Astrocyte (in vitro differentiated cells and primary cell): Measurements from ENCODE around the gene MEMO1. TPM values are rescaled to one million over a fixed set of nuclear protein-coding genes. Genes with fewer than 3 reads are reported as not detected.

Source experiments
- DNase-seq: peaks from one replicate; pipeline ENCODE4 v3.0.0-alpha.2; 2010; ENCODE audit warnings: low read depth
- FAIRE-seq: peaks from 2 replicates; lab custom pipeline; 2011; peaks lifted over from hg19 to GRCh38; lab: Jason Lieb, UNC
- H2AFZ ChIP-seq: 2 replicates; pipeline ENCODE4 v1.6.0; 2012; ENCODE audit warnings: low read depth, low read length, inconsistent platforms
- H3K27ac ChIP-seq: 2 replicates; pipeline ENCODE4 v1.5.1; 2011; ENCODE audit warnings: low read depth, low read length, inconsistent platforms
- H3K27me3 ChIP-seq: 2 replicates; pipeline ENCODE4 v1.6.0; 2011; ENCODE audit warnings: low read length, inconsistent platforms; ENCODE audit not compliant: insufficient read depth
- H3K36me3 ChIP-seq: 2 replicates; pipeline ENCODE4 v1.5.1; 2011; ENCODE audit warnings: low read length, inconsistent platforms; ENCODE audit not compliant: insufficient read depth
- H3K4me1 ChIP-seq: 2 replicates; pipeline ENCODE4 v1.5.1; 2011; ENCODE audit warnings: low read length, inconsistent platforms; ENCODE audit not compliant: insufficient read depth
- H3K4me2 ChIP-seq: 2 replicates; pipeline ENCODE4 v1.6.0; 2012; ENCODE audit warnings: low read length, inconsistent platforms
- H3K4me3 ChIP-seq: 2 replicates; pipeline ENCODE4 v1.5.1; 2011; ENCODE audit warnings: low read depth, mild to moderate bottlenecking, low read length, inconsistent platforms; ENCODE audit not compliant: insufficient read depth
- H3K79me2 ChIP-seq: 2 replicates; pipeline ENCODE4 v1.6.0; 2012; ENCODE audit warnings: mild to moderate bottlenecking, low read length, inconsistent platforms; ENCODE audit not compliant: insufficient read depth
- H3K9ac ChIP-seq: 2 replicates; pipeline ENCODE4 v1.6.0; 2012; ENCODE audit warnings: mild to moderate bottlenecking, low read length, inconsistent platforms
- H3K9me3 ChIP-seq: 2 replicates; pipeline ENCODE4 v1.5.1; 2012; ENCODE audit warnings: low read depth, mild to moderate bottlenecking, low read length, inconsistent platforms; ENCODE audit not compliant: insufficient read depth
- H4K20me1 ChIP-seq: 2 replicates; pipeline ENCODE4 v1.6.0; 2012; ENCODE audit warnings: low read length, inconsistent platforms; ENCODE audit not compliant: insufficient read depth
- H3K27ac Mint-ChIP-seq: one replicate; pipeline ENCODE4 v1.8.0; 2021; ENCODE audit warnings: mild to moderate bottlenecking, mixed read lengths; ENCODE audit not compliant: unreplicated experiment
- H3K27me3 Mint-ChIP-seq: one replicate; pipeline ENCODE4 v1.8.0; 2021; ENCODE audit warnings: low read depth, mixed read lengths; ENCODE audit not compliant: unreplicated experiment
- H3K36me3 Mint-ChIP-seq: one replicate; pipeline ENCODE4 v1.8.0; 2021; ENCODE audit warnings: low read depth, mixed read lengths; ENCODE audit not compliant: unreplicated experiment
- H3K4me1 Mint-ChIP-seq: one replicate; pipeline ENCODE4 v1.8.0; 2021; ENCODE audit warnings: low read depth, mixed read lengths; ENCODE audit not compliant: unreplicated experiment
- H3K4me3 Mint-ChIP-seq: one replicate; pipeline ENCODE4 v1.8.0; 2021; ENCODE audit warnings: mild to moderate bottlenecking, moderate library complexity, mixed read lengths; ENCODE audit not compliant: unreplicated experiment
- H3K9me3 Mint-ChIP-seq: one replicate; pipeline ENCODE4 v1.8.0; 2021; ENCODE audit warnings: mild to moderate bottlenecking, mixed read lengths; ENCODE audit not compliant: unreplicated experiment
- EZH2 ChIP-seq: IDR thresholded peaks from 2 replicates; pipeline ENCODE4 v1.6.1; 2012; ENCODE audit warnings: mild to moderate bottlenecking, low read length, inconsistent platforms; ENCODE audit not compliant: insufficient read depth
- total RNA-seq: library from RNA; stranded (reverse); gene quantifications from 2 replicates; pipeline ENCODE4 v1.2.1, GENCODE V29; 2021
- TF ChIP-seq, protein P1 (sequence below): IDR thresholded peaks from 2 replicates; pipeline ENCODE4 v1.5.1; 2011; ENCODE audit warnings: low read depth, mild to moderate bottlenecking, inconsistent platforms, low read length, moderate library complexity; ENCODE audit not compliant: insufficient read depth

Gene MEMO1
- total RNA-seq, 1 donor from 2014 or later = 65.2 TPM

DNA sequence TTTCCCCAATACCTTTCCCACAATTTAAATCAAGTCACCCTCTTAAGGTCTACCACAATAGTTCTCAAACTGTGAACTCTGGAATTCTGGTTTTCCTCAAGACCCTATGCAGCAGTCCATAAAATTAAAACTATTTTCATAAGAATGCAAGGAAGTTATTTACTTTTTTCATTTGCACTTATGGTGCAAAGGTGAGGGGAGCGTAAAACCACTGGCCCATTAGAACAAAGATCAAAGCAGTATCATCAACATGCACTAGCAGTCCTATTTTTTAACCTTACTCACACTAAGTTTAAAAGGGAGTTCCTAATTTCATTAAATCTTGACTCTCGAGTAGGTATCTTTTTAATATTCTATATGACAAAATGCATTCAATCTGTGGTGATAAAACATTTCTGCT, 85.3 kb downstream of the MEMO1 start:
- no peaks in the 10 kb centered on the region for H4K20me1 ChIP-seq
- TF ChIP-seq, protein P1, sequence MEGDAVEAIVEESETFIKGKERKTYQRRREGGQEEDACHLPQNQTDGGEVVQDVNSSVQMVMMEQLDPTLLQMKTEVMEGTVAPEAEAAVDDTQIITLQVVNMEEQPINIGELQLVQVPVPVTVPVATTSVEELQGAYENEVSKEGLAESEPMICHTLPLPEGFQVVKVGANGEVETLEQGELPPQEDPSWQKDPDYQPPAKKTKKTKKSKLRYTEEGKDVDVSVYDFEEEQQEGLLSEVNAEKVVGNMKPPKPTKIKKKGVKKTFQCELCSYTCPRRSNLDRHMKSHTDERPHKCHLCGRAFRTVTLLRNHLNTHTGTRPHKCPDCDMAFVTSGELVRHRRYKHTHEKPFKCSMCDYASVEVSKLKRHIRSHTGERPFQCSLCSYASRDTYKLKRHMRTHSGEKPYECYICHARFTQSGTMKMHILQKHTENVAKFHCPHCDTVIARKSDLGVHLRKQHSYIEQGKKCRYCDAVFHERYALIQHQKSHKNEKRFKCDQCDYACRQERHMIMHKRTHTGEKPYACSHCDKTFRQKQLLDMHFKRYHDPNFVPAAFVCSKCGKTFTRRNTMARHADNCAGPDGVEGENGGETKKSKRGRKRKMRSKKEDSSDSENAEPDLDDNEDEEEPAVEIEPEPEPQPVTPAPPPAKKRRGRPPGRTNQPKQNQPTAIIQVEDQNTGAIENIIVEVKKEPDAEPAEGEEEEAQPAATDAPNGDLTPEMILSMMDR = no peak
- no peak for TF ChIP-seq EZH2
- no peak overlapping the region for H2AFZ ChIP-seq
- peaks cover 3% of the 10 kb centered on the region for H3K4me1 Mint-ChIP-seq
- no peak overlapping the region for H3K4me3 Mint-ChIP-seq
- FAIRE-seq = no peak
- no peaks in the 10 kb centered on the region for H3K27me3 ChIP-seq
- H3K79me2 ChIP-seq = peaks cover 7% of the 10 kb centered on the region
- no peak overlapping the region for H3K27ac Mint-ChIP-seq
- peaks cover 3% of the 10 kb centered on the region for H3K36me3 Mint-ChIP-seq
- H3K4me1 ChIP-seq = no peaks in the 10 kb centered on the region
- no peaks in the 10 kb centered on the region for H3K27me3 Mint-ChIP-seq
- no peak overlapping the region for H3K4me3 ChIP-seq
- H3K9me3 ChIP-seq = no peaks in the 10 kb centered on the region
- no peak for DNase-seq
- H3K4me2 ChIP-seq = no peak overlapping the region
- H3K36me3 ChIP-seq = no peaks in the 10 kb centered on the region
- H3K27ac ChIP-seq = no peak overlapping the region
- H3K9me3 Mint-ChIP-seq = peaks cover 1% of the 10 kb centered on the region
- H3K9ac ChIP-seq = no peak overlapping the region

DNA sequence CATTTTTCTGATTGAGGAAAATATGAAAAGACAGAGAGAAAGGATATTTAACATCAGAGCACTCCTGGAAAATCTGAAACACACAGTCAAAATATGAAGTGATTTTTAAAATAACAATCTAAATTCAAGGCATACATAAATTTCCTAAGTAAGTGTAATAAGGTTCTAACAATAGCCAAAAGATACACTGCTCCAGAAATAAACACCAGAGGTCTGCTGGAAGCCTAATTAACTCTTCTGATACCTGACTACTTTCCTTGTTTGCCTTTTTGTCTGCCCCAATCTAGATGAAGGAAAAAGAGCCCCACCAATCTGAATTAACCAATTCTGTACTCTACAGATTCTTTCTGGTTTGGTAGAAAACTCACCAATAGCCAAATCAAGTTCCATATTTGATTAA, 87.1 kb downstream of the MEMO1 start:
- Histone ChIP-seq H3K27me3 (no peaks in the 10 kb centered on the region), H4K20me1 (no peaks in the 10 kb centered on the region), H3K4me1 (no peaks in the 10 kb centered on the region), H3K36me3 (no peaks in the 10 kb centered on the region), H3K79me2 (peaks cover 2% of the 10 kb centered on the region), H3K4me2 (no peak overlapping the region), H2AFZ (no peak overlapping the region), H3K4me3 (no peak overlapping the region), H3K27ac (no peak overlapping the region), H3K9me3 (no peaks in the 10 kb centered on the region), H3K9ac (no peak overlapping the region)
- TF ChIP-seq, protein P1 = no peak
- no peak for TF ChIP-seq EZH2
- DNase-seq (no peak), FAIRE-seq (no peak)
- no peak overlapping the region for H3K27ac Mint-ChIP-seq
- H3K27me3 Mint-ChIP-seq = no peaks in the 10 kb centered on the region
- H3K9me3 Mint-ChIP-seq = no peaks in the 10 kb centered on the region
- no peaks in the 10 kb centered on the region for H3K36me3 Mint-ChIP-seq
- peaks cover 3% of the 10 kb centered on the region for H3K4me1 Mint-ChIP-seq
- H3K4me3 Mint-ChIP-seq = no peak overlapping the region

DNA sequence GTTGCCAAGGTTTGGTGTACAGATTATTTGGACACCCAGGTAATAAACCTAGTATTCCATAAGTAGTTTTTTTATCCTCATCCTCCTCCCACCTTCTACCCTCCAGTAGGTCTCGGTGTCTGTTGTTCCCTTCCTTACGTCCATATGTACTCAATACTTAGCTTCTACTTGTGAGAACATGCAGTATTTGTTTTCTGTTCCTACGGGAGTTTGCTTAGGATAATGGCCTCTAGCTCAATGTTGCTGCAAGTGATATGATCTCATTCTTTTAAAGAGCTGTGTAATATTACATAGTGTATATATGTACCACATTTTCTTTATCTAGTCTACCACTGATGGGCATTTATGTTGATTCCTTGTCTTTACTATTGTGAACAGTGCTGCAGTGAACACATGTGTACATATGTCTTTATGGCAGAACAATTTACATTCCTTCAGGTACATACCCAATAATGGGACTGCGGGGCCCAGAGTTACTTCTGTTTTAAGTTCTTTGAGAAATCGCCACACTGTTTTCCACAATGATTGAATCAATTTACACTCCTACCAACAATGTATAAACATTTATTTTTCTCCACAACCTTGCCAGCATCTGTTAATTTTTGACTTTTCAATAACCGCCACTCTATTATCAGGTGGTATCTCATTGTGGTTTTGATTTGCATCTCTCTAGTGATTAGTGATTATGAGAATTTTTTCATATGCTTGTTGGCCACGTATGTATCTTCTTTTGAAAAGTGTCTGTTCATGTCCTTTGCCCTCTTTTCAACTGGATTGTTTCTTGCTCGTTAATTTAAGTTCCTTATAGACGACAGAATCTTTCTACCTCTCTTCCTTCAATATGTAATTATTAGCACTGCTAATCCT, 88.0 kb downstream of the MEMO1 start:
- no peak overlapping the region for H3K27ac ChIP-seq
- FAIRE-seq (no peak), DNase-seq (no peak)
- H3K4me1 Mint-ChIP-seq = peaks cover 3% of the 10 kb centered on the region
- H3K36me3 ChIP-seq = no peaks in the 10 kb centered on the region
- H4K20me1 ChIP-seq = no peaks in the 10 kb centered on the region
- H3K9me3 ChIP-seq = no peaks in the 10 kb centered on the region
- H3K27me3 Mint-ChIP-seq = no peaks in the 10 kb centered on the region
- no peak overlapping the region for H3K4me2 ChIP-seq
- H2AFZ ChIP-seq = no peak overlapping the region
- TF ChIP-seq EZH2 = no peak
- TF ChIP-seq, protein P1 = no peak
- H3K79me2 ChIP-seq = peaks cover 2% of the 10 kb centered on the region
- H3K27ac Mint-ChIP-seq = no peak overlapping the region
- no peaks in the 10 kb centered on the region for H3K9me3 Mint-ChIP-seq
- H3K9ac ChIP-seq = no peak overlapping the region
- no peaks in the 10 kb centered on the region for H3K27me3 ChIP-seq
- H3K4me3 Mint-ChIP-seq = no peak overlapping the region
- H3K4me3 ChIP-seq = no peak overlapping the region
- H3K4me1 ChIP-seq = no peaks in the 10 kb centered on the region
- H3K36me3 Mint-ChIP-seq = no peaks in the 10 kb centered on the region
